HepG2 (cell line): Measurements from ENCODE around the gene KRTAP5-10. TPM values are rescaled to one million over a fixed set of nuclear protein-coding genes. Genes with fewer than 3 reads are reported as not detected.

ENCODE experiments used
- ATAD3A ChIP-seq: sonication (generic); formaldehyde crosslinking; IDR thresholded peaks from 2 replicates; pipeline ENCODE4 v1.4.0; 2020; ENCODE audit warnings: missing genetic modification reagents
- FOSL2 ChIP-seq: sonication (generic); formaldehyde crosslinking; IDR thresholded peaks from 2 replicates; pipeline ENCODE4 v1.4.0; 2020; ENCODE audit warnings: missing genetic modification reagents
- IRF2 ChIP-seq: IDR thresholded peaks from 2 replicates; pipeline ENCODE4 v1.6.1; 2018; ENCODE audit warnings: missing genetic modification reagents, missing compliant biosample characterization
- KDM4B ChIP-seq: sonication (generic); formaldehyde crosslinking; IDR thresholded peaks from 2 replicates; pipeline ENCODE4 v1.4.0; 2020; ENCODE audit warnings: missing genetic modification reagents
- NFE2L1 ChIP-seq: sonication (generic); formaldehyde crosslinking; IDR thresholded peaks from 2 replicates; pipeline ENCODE4 v1.4.0; 2020; ENCODE audit warnings: missing genetic modification reagents, mild to moderate bottlenecking, borderline replicate concordance
- TCF7 ChIP-seq: sonication (generic); IDR thresholded peaks from 2 replicates; pipeline ENCODE4 v1.6.1; 2016; ENCODE audit warnings: antibody characterized with exemption, low read depth
- TMF1 ChIP-seq: sonication (generic); formaldehyde crosslinking; IDR thresholded peaks from 2 replicates; pipeline ENCODE4 v1.8.1; 2022; ENCODE audit warnings: low read depth, missing genetic modification reagents
- ZNF30 ChIP-seq: sonication (generic); formaldehyde crosslinking; IDR thresholded peaks from 2 replicates; pipeline ENCODE4 v1.5.0; 2020; ENCODE audit warnings: mild to moderate bottlenecking, missing genetic modification reagents
- ZNF33B ChIP-seq: sonication (generic); formaldehyde crosslinking; IDR thresholded peaks from 2 replicates; pipeline ENCODE4 v1.5.1; 2020; ENCODE audit warnings: mild to moderate bottlenecking, missing genetic modification reagents
- polyA plus RNA-seq, 8 experiments: library from polyadenylated mRNA; depleted of rRNA in 3 of 8; stranded (reverse) in 7 of 8; unstranded in 1 of 8; fragments of >200 nt; fragmentation: Illumina TruSeq in 4 of 8; extraction: Trizol in 4 of 8; gene quantifications; 2 replicates each; pipeline versions ENCODE4 v1.2.1 to v1.2.3, GENCODE V29; 2011 to 2016; ENCODE audit warnings: low read depth in 4 of 8, missing spikeins in 1 of 8, mixed read lengths in 1 of 8; ENCODE audit not compliant: insufficient read depth in 1 of 8
- total RNA-seq, 5 experiments: library from RNA; depleted of rRNA; stranded (reverse); fragments of >200 nt; fragmentation: Illumina TruSeq; extraction: Trizol; gene quantifications; 2 replicates each; pipeline ENCODE4 v1.2.3, GENCODE V29; 2016; ENCODE audit warnings: low read depth in 1 of 5
- TF ChIP-seq, protein P1 (sequence below): sonication (generic); formaldehyde crosslinking; conservative IDR thresholded peaks from 2 replicates; pipeline ENCODE4 v1.4.0; 2020; ENCODE audit warnings: mild to moderate bottlenecking, missing genetic modification reagents, moderate library complexity
- TF ChIP-seq, protein P2 (sequence below): sonication (generic); formaldehyde crosslinking; conservative IDR thresholded peaks from 2 replicates; pipeline ENCODE4 v1.4.0; 2020; ENCODE audit warnings: missing genetic modification reagents
- TF ChIP-seq, protein P3 (sequence below): sonication (generic); formaldehyde crosslinking; IDR thresholded peaks from 2 replicates; pipeline ENCODE4 v1.4.0; 2020; ENCODE audit warnings: missing genetic modification reagents
- TF ChIP-seq, protein P4 (sequence below): sonication (generic); formaldehyde crosslinking; IDR thresholded peaks from 2 replicates; pipeline ENCODE4 v1.4.0; 2020; ENCODE audit warnings: missing genetic modification reagents
- TF ChIP-seq, protein P5 (sequence below): sonication (generic); formaldehyde crosslinking; IDR thresholded peaks from 2 replicates; pipeline ENCODE4 v1.9.0; 2021; ENCODE audit warnings: missing genetic modification reagents, mild to moderate bottlenecking, borderline replicate concordance

Gene KRTAP5-10
- total and polyA plus RNA-seq, 2 of the 13 experiments (the other 11 are each of a cell fraction or from before 2014, with no cell fraction given): not detected

DNA sequence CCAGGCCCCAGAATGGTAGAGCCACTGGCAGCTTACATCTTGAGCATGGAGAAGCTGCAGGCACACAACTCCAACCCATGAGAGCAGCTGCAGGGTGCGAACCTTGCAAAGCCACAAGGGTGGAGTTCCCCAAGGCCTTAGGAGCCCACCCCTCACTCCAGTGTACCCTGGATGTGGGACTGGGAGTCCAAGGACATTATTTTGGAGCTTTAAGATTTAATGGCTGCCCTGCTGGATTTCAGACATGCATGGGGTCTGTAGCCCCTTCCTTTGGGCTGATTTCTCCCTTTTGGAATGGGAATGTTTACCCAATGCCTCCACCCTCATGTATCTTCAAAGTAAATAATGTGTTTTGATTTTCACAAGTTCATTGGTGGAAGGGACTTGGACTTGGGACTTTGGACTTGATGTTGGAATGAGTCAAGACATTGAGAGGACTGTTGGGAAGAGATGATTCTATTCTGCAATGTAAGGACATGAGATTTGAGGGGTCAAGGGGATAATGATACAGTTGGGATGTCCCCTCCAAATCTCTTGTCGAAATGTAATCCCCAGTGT, 39.3 kb upstream of the KRTAP5-10 start (continued):
- TF ChIP-seq, protein P1, sequence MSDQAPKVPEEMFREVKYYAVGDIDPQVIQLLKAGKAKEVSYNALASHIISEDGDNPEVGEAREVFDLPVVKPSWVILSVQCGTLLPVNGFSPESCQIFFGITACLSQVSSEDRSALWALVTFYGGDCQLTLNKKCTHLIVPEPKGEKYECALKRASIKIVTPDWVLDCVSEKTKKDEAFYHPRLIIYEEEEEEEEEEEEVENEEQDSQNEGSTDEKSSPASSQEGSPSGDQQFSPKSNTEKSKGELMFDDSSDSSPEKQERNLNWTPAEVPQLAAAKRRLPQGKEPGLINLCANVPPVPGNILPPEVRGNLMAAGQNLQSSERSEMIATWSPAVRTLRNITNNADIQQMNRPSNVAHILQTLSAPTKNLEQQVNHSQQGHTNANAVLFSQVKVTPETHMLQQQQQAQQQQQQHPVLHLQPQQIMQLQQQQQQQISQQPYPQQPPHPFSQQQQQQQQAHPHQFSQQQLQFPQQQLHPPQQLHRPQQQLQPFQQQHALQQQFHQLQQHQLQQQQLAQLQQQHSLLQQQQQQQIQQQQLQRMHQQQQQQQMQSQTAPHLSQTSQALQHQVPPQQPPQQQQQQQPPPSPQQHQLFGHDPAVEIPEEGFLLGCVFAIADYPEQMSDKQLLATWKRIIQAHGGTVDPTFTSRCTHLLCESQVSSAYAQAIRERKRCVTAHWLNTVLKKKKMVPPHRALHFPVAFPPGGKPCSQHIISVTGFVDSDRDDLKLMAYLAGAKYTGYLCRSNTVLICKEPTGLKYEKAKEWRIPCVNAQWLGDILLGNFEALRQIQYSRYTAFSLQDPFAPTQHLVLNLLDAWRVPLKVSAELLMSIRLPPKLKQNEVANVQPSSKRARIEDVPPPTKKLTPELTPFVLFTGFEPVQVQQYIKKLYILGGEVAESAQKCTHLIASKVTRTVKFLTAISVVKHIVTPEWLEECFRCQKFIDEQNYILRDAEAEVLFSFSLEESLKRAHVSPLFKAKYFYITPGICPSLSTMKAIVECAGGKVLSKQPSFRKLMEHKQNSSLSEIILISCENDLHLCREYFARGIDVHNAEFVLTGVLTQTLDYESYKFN (CRISPR knock-in tag): peak; percentile 72
- TF ChIP-seq, protein P2, sequence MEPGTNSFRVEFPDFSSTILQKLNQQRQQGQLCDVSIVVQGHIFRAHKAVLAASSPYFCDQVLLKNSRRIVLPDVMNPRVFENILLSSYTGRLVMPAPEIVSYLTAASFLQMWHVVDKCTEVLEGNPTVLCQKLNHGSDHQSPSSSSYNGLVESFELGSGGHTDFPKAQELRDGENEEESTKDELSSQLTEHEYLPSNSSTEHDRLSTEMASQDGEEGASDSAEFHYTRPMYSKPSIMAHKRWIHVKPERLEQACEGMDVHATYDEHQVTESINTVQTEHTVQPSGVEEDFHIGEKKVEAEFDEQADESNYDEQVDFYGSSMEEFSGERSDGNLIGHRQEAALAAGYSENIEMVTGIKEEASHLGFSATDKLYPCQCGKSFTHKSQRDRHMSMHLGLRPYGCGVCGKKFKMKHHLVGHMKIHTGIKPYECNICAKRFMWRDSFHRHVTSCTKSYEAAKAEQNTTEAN (CRISPR knock-in tag): no peak
- TF ChIP-seq IRF2 (CRISPR knock-in tag): no peak
- TF ChIP-seq FOSL2 (CRISPR knock-in tag): peak; percentile 36; the same call in 1 of the 2 replicates
- TF ChIP-seq KDM4B: no peak
- no peak for TF ChIP-seq NFE2L1
- TF ChIP-seq, protein P3, sequence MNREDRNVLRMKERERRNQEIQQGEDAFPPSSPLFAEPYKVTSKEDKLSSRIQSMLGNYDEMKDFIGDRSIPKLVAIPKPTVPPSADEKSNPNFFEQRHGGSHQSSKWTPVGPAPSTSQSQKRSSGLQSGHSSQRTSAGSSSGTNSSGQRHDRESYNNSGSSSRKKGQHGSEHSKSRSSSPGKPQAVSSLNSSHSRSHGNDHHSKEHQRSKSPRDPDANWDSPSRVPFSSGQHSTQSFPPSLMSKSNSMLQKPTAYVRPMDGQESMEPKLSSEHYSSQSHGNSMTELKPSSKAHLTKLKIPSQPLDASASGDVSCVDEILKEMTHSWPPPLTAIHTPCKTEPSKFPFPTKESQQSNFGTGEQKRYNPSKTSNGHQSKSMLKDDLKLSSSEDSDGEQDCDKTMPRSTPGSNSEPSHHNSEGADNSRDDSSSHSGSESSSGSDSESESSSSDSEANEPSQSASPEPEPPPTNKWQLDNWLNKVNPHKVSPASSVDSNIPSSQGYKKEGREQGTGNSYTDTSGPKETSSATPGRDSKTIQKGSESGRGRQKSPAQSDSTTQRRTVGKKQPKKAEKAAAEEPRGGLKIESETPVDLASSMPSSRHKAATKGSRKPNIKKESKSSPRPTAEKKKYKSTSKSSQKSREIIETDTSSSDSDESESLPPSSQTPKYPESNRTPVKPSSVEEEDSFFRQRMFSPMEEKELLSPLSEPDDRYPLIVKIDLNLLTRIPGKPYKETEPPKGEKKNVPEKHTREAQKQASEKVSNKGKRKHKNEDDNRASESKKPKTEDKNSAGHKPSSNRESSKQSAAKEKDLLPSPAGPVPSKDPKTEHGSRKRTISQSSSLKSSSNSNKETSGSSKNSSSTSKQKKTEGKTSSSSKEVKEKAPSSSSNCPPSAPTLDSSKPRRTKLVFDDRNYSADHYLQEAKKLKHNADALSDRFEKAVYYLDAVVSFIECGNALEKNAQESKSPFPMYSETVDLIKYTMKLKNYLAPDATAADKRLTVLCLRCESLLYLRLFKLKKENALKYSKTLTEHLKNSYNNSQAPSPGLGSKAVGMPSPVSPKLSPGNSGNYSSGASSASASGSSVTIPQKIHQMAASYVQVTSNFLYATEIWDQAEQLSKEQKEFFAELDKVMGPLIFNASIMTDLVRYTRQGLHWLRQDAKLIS (CRISPR knock-in tag): no peak
- TF ChIP-seq, protein P4, sequence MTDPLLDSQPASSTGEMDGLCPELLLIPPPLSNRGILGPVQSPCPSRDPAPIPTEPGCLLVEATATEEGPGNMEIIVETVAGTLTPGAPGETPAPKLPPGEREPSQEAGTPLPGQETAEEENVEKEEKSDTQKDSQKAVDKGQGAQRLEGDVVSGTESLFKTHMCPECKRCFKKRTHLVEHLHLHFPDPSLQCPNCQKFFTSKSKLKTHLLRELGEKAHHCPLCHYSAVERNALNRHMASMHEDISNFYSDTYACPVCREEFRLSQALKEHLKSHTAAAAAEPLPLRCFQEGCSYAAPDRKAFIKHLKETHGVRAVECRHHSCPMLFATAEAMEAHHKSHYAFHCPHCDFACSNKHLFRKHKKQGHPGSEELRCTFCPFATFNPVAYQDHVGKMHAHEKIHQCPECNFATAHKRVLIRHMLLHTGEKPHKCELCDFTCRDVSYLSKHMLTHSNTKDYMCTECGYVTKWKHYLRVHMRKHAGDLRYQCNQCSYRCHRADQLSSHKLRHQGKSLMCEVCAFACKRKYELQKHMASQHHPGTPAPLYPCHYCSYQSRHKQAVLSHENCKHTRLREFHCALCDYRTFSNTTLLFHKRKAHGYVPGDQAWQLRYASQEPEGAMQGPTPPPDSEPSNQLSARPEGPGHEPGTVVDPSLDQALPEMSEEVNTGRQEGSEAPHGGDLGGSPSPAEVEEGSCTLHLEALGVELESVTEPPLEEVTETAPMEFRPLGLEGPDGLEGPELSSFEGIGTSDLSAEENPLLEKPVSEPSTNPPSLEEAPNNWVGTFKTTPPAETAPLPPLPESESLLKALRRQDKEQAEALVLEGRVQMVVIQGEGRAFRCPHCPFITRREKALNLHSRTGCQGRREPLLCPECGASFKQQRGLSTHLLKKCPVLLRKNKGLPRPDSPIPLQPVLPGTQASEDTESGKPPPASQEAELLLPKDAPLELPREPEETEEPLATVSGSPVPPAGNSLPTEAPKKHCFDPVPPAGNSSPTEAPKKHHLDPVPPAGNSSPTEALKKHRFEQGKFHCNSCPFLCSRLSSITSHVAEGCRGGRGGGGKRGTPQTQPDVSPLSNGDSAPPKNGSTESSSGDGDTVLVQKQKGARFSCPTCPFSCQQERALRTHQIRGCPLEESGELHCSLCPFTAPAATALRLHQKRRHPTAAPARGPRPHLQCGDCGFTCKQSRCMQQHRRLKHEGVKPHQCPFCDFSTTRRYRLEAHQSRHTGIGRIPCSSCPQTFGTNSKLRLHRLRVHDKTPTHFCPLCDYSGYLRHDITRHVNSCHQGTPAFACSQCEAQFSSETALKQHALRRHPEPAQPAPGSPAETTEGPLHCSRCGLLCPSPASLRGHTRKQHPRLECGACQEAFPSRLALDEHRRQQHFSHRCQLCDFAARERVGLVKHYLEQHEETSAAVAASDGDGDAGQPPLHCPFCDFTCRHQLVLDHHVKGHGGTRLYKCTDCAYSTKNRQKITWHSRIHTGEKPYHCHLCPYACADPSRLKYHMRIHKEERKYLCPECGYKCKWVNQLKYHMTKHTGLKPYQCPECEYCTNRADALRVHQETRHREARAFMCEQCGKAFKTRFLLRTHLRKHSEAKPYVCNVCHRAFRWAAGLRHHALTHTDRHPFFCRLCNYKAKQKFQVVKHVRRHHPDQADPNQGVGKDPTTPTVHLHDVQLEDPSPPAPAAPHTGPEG (CRISPR knock-in tag): no peak
- no peak for TF ChIP-seq TMF1
- TF ChIP-seq ZNF30 (CRISPR knock-in tag): no peak
- TF ChIP-seq, protein P5, sequence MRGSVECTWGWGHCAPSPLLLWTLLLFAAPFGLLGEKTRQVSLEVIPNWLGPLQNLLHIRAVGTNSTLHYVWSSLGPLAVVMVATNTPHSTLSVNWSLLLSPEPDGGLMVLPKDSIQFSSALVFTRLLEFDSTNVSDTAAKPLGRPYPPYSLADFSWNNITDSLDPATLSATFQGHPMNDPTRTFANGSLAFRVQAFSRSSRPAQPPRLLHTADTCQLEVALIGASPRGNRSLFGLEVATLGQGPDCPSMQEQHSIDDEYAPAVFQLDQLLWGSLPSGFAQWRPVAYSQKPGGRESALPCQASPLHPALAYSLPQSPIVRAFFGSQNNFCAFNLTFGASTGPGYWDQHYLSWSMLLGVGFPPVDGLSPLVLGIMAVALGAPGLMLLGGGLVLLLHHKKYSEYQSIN (CRISPR knock-in tag): no peak
- TF ChIP-seq ZNF33B (CRISPR knock-in tag): no peak
- TF ChIP-seq TCF7: peak; percentile 30; the same call in 1 of the 2 replicates
- no peak for TF ChIP-seq ATAD3A
